C4-2B (cell line): ENCODE data around the gene HRAS.
"Not testable (repeated sequence)": the region's sequence is repeated elsewhere in the genome, so short reads cannot be mapped to it uniquely, and the experiment has no call there.

Experiments
- H3K27ac ChIP-seq: fragments of 450-650 bp; 2 replicates; pipeline ENCODE4 v1.5.1; 2017
- CTCF ChIP-seq: fragments of 450-650 bp; conservative IDR thresholded peaks from 2 replicates; pipeline ENCODE4 v1.5.1; 2017; ENCODE audit warnings: mild to moderate bottlenecking
- ZFX ChIP-seq: fragments of 450-650 bp; IDR thresholded peaks from 2 replicates; pipeline ENCODE4 v1.6.1; 2017

The HRAS gene

GRCh38 chr11:528815-529727 lies 6.3 kb downstream of the HRAS start:
- no peak overlapping the region for H3K27ac ChIP-seq
- TF ChIP-seq ZFX (no peak), CTCF (no peak)

GRCh38 chr11:528166-528814 lies 7.1 kb downstream of the HRAS start:
- TF ChIP-seq CTCF (no peak), ZFX (no peak)

GRCh38 chr11:526192-526591 lies 9.2 kb downstream of the HRAS start:
- H3K27ac ChIP-seq = no peak overlapping the region
- TF ChIP-seq CTCF = no peak
- no peak for TF ChIP-seq ZFX

More at GRCh38 chr11:528166-528814, 7.1 kb downstream of the HRAS start:
- H3K27ac ChIP-seq = no peak overlapping the region

- TF ChIP-seq ZFX (no peak), CTCF (no peak)
- no peak overlapping the region for H3K27ac ChIP-seq
Measured at GRCh38 chr11:521177-521688, 14.1 kb downstream of the HRAS start.

GRCh38 chr11:520428-521176 lies 14.8 kb downstream of the HRAS start:
- H3K27ac ChIP-seq = no peak overlapping the region
- TF ChIP-seq ZFX (no peak), CTCF (no peak; the same call in 1 of the 2 replicates)

- H3K27ac ChIP-seq = no peak overlapping the region; the same call in 1 of the 2 replicates
- TF ChIP-seq ZFX (no peak), CTCF (peak; percentile 99)
Measured at GRCh38 chr11:518463-519202, 16.7 kb downstream of the HRAS start.

- not testable (repeated sequence) for H3K27ac ChIP-seq
Measured at GRCh38 chr11:516918-517685, 18.3 kb downstream of the HRAS start.
